HG03558 (cell line): ENCODE results near the gene FGR.

Experiments used
- ATAC-seq: cut with Tn5 transposase; IDR thresholded peaks from one replicate; pipeline ENCODE4 v1.9.1; 2021; ENCODE audit warnings: moderate number of reproducible peaks; ENCODE audit not compliant: unreplicated experiment; ENCODE audit errors: extremely low read depth

The FGR gene

GRCh38 chr1:27603309-27603680, 31.7 kb downstream of the FGR start:
- ATAC-seq: no peak

GRCh38 chr1:27602462-27603308, 32.3 kb downstream of the FGR start:
- ATAC-seq: no peak

- no peak for ATAC-seq
Measured at GRCh38 chr1:27601771-27602461, 33.1 kb downstream of the FGR start.

GRCh38 chr1:27601321-27601770, 33.6 kb downstream of the FGR start:
- no peak for ATAC-seq

- ATAC-seq: no peak
Measured at GRCh38 chr1:27600498-27601175, 34.3 kb downstream of the FGR start.

GRCh38 chr1:27599605-27600497, 35.1 kb downstream of the FGR start:
- ATAC-seq: no peak

- no peak for ATAC-seq
Measured at GRCh38 chr1:27598902-27599528, 36.0 kb downstream of the FGR start.

- ATAC-seq: no peak
Measured at GRCh38 chr1:27598295-27598687, 36.7 kb downstream of the FGR start.

GRCh38 chr1:27597516-27598294, 37.3 kb downstream of the FGR start:
- no peak for ATAC-seq

GRCh38 chr1:27596986-27597385, 38.0 kb downstream of the FGR start:
- no peak for ATAC-seq

GRCh38 chr1:27596261-27596660, 38.7 kb downstream of the FGR start:
- ATAC-seq: no peak

GRCh38 chr1:27595597-27595996, 39.4 kb downstream of the FGR start:
- ATAC-seq: no peak

- ATAC-seq: no peak
Measured at GRCh38 chr1:27594564-27595510, 40.1 kb downstream of the FGR start.

GRCh38 chr1:27593678-27594563, 41.1 kb downstream of the FGR start:
- no peak for ATAC-seq

GRCh38 chr1:27592931-27593677, 41.9 kb downstream of the FGR start:
- no peak for ATAC-seq

GRCh38 chr1:27592232-27592930, 42.6 kb downstream of the FGR start:
- no peak for ATAC-seq
